Occipital lobe (tissue), 2 donors: ENCODE results near the gene MRPS11. TPM values are rescaled to one million over a fixed set of nuclear protein-coding genes. Genes with fewer than 3 reads are reported as not detected.
"Not testable (repeated sequence)": the region's sequence is repeated elsewhere in the genome, so short reads cannot be mapped to it uniquely, and the experiment has no call there.

Experiments used
- DNase-seq: peaks from one replicate; lab custom pipeline; 2025; lab: John Stamatoyannopoulos, UW
- total RNA-seq: library from RNA; depleted of rRNA; stranded (reverse); fragments of >200 nt; gene quantifications from one replicate; pipeline ENCODE4 v1.2.3, GENCODE V29; 2014

Gene MRPS11
- total RNA-seq, 1 donor from 2014 or later = 16.7 TPM

DNA sequence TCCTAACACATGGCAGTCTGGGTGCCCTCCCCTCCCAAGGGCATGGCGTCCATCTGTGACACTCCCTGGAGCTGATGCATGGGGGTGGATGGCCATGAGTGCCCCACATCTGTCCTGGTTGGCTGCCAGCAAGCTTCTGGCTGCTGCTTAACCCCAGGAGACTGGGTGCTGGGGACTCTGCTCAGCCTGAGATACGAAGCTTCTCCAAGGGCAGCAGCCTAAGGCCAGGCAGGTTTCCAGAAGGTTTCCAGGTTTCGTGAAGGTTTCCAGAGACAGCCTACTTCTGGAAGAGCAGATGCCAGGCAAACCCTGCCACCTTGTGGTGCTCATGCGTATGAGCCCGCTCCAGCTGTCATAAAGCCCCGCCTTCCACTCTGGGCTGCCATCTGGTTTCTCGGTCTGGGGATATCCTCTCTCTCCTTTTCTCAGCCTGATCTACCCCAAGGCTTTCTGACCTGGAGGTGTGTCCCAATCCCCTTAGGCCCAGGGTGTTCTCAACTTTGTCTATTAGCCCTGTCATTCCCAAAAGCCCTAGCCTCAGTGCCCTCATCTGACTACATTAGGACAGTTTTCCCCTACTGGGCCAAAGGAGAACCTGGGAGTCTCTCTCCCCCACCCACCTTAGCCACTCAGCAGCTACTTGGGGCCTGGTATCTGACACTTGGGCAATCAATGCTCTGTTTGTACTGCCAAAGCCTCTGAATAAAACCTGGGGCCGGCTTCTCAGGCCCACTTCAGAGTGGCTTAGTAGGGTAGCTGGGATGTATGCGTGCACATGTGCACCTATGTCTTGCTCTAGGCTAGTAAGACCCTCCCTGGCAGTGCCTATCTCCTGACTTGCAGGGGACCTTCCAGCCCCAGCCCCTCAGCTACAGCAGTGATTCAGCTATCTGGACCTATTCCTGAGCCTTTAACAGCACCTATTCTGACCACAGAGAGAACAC is 12.4 kb upstream of the MRPS11 start:
- peak; percentile 45 for DNase-seq

DNA sequence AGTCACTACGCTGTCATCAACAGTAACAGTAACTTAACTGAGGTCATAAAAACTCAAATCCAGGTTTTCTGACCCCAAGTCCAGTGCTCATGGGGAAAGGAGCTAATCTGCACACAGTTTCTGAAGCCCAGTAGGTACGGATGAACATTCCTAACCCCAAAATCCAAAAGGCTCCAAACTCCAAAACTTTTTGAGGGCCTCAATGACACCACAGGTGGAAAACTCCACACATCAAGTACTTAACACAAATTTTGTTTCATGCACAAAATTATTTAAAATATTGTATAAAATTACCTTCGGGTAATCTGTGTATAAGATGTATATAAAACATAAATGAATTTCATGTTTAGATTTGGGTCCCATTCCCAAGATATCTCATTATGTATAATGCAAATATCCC is 10.8 kb upstream of the MRPS11 start:
- no peak for DNase-seq

GRCh38 chr15:88463870-88464532 is 3.5 kb upstream of the MRPS11 start:
- DNase-seq = no peak

DNA sequence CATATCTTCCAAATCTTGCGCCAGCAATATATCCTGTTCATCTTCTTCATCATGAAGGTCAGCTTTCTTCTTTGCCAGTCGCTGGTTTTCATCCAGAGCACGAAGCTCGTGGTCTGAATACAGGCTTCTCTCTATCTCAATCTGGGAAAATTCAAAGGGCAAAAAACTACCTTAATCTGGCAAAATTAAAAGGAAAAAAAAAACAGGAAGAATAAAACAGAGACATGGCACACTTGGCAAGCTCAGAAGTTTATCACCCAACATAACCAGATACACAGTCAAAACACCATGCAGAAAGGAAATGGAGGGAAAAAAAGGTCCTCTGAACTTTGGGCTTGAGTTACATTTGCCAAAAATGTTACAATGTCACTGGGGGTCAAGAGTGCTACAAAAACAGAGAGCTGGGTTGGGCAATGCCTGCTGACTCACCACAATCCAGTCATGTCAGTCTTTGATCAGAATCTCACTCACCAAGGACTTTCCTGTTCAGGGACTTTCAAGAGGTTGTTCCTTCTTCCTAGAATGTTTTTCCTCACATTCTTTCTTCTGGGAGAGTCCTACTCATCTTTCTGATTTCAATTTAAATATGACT is 1.8 kb upstream of the MRPS11 start:
- DNase-seq = no peak

- no peak for DNase-seq
Measured at GRCh38 chr15:88467935-88468528, 524 bp downstream of the MRPS11 start.

DNA sequence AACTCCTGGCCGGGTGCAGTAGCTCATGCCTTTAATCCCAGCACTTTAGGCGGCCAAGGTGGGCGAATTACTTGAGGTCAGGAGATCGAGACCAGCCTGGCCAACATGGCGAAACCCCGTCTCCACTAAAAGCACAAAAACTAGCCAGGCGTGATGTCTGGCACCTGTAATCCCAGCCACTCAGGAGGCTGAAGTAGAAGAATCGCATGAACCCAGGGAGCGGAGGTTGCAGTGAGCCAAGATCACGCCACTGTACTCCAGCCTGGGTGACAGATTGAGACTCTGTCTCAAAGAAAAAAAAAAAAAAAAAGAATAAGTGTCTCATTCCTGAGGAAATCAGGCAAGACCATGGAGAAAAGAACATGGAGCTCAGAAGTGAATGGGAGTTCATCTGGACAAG is 1.2 kb downstream of the MRPS11 start:
- not testable (repeated sequence) for DNase-seq

DNA sequence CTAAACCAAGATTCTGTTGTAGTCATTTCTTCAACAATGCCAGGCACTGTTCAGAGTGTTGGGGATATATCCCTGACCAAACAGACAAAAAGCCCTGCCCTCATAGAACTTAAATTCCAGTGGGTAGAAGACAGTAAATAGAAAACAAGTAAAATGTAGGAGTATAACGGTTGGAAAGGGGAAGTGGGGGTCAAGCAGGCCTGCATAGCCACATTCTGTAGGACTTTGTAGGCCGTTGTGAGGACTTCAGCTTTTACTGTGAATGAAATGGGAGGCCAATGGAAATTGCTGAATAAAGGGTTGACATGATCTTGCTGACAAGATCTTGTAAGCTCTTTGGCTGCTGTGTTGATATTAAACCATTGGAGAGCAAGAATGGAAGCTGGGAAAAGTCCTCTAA is 1.8 kb downstream of the MRPS11 start:
- DNase-seq = no peak

GRCh38 chr15:88470625-88471372 is 3.3 kb downstream of the MRPS11 start:
- no peak for DNase-seq

DNA sequence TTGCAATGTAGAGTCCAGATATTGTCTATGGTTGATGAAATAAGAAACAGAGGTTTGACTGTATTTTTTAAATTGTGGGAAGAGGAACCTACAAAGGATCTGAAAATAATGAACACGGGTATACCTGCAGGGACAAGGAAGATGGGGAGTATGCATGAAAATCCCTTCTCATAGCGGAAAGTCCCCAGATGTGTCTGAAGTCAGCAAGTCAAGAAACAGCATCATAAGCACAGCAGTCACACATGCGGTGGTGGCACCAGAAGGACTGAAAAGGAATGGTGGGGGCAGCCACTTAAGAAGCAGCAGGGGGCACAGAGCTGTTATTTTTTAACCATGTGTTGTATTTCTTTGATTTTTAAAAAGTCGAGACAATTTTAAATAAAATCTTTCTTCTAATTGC is 4.7 kb downstream of the MRPS11 start:
- no peak for DNase-seq

GRCh38 chr15:88473661-88474293 is 6.3 kb downstream of the MRPS11 start:
- not testable (repeated sequence) for DNase-seq

GRCh38 chr15:88476635-88477060 is 9.1 kb downstream of the MRPS11 start:
- DNase-seq = peak; percentile 20

DNA sequence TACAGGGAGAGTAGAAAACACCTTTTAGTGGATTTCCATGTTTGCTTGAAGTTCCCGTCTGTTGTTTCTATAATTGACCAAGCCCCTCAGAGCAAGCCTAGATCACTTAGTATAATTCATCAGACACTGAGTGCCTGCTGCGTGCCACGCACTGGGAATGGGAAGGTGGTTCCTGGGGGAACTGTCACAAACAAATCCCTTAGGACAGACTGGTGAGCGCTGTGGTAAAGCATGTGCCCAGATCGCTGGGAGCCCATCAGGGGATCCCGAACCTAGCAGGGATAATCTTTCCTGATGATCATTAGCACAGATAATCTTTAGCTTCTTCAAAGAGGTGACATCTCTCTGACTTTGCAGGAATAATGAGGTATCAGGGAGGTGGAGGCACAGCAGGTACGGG is 9.6 kb downstream of the MRPS11 start:
- DNase-seq = no peak

- DNase-seq = no peak
Measured at GRCh38 chr15:88477904-88478303, 10.4 kb downstream of the MRPS11 start.

- no peak for DNase-seq
Measured at GRCh38 chr15:88479169-88479568, 11.7 kb downstream of the MRPS11 start.

DNA sequence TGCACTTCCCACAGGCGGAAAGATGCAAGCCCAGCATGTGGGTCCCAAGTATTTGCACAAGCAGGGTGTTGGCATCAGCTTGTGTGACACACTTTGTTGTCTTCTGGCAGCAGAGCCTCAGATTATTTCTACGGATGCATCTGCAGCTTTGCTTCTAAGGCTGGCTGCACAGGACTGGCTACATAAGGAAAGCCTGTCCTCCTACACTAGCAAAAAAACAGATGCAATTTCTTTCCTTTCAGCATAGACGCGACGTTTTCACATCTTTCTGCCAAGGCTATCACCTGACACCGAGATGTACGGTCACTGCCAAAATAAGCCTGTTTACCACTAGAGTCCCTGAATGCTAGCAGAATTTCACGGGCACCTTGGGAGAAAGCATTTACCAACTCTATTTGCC is 13.5 kb downstream of the MRPS11 start:
- DNase-seq = peak; percentile 46

GRCh38 chr15:88482263-88482662 is 14.8 kb downstream of the MRPS11 start:
- no peak for DNase-seq

DNA sequence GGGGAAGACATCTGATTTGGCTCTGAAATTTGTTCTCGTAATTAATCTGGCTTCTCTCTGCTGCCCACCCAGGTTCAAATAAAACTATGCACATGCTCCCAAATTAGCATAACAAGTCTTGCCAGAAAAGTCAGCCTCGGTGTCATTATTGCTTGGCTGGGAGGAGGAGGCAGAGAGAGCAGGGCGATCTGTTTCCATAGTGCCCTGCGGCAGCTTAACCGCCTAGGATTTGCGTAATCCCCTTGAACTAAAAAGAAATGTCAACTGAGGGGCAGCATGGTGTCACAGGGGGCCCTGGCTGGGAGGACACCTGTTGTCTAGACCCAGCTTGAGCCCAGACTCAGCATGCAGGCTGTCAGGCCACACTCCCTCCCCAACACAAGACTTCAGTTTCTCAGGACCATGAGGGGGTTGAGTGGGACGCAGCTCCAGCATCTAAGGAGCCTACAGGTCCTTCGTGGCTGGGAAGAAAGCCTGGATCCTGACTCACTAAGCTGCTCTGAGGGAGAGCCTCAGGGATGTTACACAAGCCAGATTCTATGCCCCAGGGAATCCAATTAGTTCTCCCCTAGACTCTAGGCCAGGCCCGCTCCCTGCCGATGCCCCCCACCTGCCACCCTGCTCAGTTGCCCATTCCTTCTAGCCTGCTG is 17.3 kb downstream of the MRPS11 start:
- no peak for DNase-seq

DNA sequence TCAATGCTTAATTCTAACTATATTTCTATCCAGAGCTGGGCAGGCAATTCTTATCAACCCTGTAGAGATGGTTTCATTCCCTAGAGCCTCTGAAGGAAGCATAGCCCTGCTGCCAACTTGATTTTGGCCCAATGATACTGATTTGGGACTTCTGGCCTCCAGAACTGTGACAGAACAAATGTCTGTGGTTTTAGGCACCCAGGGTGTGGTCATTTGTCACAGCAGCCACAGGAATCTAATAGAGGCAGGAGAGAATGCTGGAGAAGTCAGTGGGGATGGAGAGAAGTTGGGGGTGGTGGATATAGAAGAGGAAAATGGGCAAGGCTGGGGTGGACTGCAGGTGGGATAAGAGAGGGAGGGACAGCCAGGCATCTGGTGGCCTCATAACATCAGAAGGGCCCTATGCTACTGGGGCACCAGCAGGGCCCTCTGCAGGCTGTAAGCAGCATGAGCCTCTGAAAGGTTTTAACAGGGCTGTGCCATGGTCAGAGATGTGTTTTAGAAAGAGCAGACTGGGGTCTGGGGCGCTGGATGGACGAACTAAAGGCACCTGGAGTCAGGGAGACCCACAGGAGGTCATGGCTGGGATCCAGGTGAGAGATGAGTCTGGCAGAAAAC is 19.8 kb downstream of the MRPS11 start:
- no peak for DNase-seq

DNA sequence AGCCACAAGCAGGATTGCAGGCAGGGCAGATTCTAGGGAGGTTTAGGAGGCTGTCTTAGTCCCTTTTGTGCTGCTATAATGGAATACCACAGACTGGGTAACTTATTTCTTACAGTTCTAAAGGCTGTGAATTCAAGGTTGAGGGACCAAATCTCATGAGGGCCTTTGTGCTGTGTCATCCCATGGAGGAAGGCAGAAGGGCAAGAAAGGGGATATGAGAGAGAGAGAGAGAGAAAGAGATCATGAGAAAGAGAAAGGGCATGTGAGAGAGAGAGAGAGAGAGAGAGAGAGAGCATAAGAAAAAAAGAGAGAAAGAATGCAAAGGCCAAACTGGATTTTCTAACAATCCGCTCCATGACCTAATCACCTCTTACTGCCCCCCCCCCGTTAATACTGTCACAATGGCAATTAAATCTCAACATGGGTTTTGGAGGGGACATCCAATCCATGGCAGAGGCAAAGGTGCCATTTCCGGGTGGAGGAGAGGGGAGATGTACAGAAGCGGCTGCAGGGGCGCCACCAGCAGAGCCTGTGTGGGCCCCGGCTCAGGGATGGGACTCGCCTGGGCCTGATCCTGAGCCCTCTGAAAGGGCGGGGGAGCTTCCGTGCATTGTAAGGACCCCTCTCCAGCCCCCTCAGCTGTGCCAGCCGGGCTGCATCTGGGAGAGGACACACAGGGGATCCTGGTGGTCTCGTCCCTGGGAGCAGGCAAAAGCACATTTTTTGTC is 20.5 kb downstream of the MRPS11 start:
- no peak for DNase-seq
